ENCODE data around the gene MYH4. TPM values are rescaled to one million over a fixed set of nuclear protein-coding genes. Genes with fewer than 3 reads are reported as not detected.

Gene MYH4
- polyA plus RNA-seq, 1 donor from 2014 or later: not detected

DNA sequence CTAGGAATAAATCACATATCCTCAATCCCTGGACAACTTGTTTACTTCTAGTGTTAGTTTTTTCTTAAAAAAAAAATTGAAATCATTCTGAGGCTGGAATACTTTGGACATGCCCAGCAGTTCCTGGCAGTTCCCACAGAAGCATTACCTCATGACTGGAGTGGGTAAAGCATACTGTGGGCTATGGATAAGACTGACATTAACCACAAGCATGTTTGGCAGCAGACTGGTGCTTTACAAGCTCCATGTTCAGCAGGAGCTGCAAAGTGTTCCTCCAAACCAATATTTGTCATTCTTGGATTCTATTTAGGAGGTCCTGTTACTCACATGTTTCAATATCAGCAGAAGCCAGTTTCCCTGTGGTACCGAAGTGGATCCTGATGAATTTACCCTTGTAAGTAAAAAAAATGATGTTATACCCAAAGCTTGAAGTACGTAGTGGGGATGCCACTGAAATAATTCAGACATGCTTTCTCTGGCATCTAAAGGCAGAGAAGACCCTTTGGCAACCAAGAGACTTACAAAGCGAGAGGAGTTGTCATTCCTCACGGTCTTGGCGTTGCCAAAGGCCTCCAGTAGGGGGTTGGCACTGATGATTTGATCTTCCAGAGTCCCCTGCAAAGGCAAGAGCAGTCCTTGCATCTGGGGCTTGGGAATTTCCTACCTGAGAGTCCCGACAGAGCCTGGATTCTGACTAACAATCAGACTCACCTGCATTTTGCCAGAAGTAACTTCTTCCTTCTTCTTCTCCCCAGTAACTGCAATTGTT is 44.1 kb upstream of the MYH4 start:
- Histone ChIP-seq H3K27me3 (ENCODE audit: insufficient read depth, low read depth, low read length) (no peaks in the 10 kb centered on the region), H3K9me2 (ENCODE audit: insufficient read depth, low read length) (no peaks in the 10 kb centered on the region), H4K20me1 (ENCODE audit: insufficient read depth) (no peaks in the 10 kb centered on the region), H3K79me2 (replicated peaks; ENCODE audit: insufficient read depth, low read length) (no peaks in the 10 kb centered on the region), H2AFZ (ENCODE audit: low read depth, low read length) (no peak overlapping the region), H3K36me3 (ENCODE audit: insufficient read depth, low read length) (no peaks in the 10 kb centered on the region), H3K9me3 (ENCODE audit: low read length) (no peaks in the 10 kb centered on the region), H3K4me2 (ENCODE audit: low read length) (no peak overlapping the region), H3K9ac (ENCODE audit: low read length) (no peak overlapping the region), H3K4me3 (ENCODE audit: low read length) (no peak overlapping the region), H3K27ac (ENCODE audit: low read length) (no peak overlapping the region), H3F3A (ENCODE audit: insufficient read depth, low read length, poor library complexity, severe bottlenecking) (no peaks in the 10 kb centered on the region)
- no peak for TF ChIP-seq SMC3 (conservative IDR thresholded peaks at IDR 0.05; ENCODE audit: poor library complexity)
- TF ChIP-seq, protein P1, sequence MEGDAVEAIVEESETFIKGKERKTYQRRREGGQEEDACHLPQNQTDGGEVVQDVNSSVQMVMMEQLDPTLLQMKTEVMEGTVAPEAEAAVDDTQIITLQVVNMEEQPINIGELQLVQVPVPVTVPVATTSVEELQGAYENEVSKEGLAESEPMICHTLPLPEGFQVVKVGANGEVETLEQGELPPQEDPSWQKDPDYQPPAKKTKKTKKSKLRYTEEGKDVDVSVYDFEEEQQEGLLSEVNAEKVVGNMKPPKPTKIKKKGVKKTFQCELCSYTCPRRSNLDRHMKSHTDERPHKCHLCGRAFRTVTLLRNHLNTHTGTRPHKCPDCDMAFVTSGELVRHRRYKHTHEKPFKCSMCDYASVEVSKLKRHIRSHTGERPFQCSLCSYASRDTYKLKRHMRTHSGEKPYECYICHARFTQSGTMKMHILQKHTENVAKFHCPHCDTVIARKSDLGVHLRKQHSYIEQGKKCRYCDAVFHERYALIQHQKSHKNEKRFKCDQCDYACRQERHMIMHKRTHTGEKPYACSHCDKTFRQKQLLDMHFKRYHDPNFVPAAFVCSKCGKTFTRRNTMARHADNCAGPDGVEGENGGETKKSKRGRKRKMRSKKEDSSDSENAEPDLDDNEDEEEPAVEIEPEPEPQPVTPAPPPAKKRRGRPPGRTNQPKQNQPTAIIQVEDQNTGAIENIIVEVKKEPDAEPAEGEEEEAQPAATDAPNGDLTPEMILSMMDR (IDR thresholded peaks at IDR 0.05; ENCODE audit: poor library complexity, severe bottlenecking): no peak
- TF ChIP-seq POLR2AphosphoS5 (IDR thresholded peaks at IDR 0.05): no peak
- TF ChIP-seq EP300 (conservative IDR thresholded peaks at IDR 0.05; ENCODE audit: poor library complexity, severe bottlenecking): no peak
- TF ChIP-seq MXI1 (conservative IDR thresholded peaks at IDR 0.05; ENCODE audit: poor library complexity, severe bottlenecking): no peak
- TF ChIP-seq RAD21 (conservative IDR thresholded peaks at IDR 0.05): no peak
- TF ChIP-seq, protein P2, sequence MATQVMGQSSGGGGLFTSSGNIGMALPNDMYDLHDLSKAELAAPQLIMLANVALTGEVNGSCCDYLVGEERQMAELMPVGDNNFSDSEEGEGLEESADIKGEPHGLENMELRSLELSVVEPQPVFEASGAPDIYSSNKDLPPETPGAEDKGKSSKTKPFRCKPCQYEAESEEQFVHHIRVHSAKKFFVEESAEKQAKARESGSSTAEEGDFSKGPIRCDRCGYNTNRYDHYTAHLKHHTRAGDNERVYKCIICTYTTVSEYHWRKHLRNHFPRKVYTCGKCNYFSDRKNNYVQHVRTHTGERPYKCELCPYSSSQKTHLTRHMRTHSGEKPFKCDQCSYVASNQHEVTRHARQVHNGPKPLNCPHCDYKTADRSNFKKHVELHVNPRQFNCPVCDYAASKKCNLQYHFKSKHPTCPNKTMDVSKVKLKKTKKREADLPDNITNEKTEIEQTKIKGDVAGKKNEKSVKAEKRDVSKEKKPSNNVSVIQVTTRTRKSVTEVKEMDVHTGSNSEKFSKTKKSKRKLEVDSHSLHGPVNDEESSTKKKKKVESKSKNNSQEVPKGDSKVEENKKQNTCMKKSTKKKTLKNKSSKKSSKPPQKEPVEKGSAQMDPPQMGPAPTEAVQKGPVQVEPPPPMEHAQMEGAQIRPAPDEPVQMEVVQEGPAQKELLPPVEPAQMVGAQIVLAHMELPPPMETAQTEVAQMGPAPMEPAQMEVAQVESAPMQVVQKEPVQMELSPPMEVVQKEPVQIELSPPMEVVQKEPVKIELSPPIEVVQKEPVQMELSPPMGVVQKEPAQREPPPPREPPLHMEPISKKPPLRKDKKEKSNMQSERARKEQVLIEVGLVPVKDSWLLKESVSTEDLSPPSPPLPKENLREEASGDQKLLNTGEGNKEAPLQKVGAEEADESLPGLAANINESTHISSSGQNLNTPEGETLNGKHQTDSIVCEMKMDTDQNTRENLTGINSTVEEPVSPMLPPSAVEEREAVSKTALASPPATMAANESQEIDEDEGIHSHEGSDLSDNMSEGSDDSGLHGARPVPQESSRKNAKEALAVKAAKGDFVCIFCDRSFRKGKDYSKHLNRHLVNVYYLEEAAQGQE (IDR thresholded peaks at IDR 0.05; ENCODE audit: borderline replicate concordance): no peak
- TF ChIP-seq EZH2 (IDR thresholded peaks at IDR 0.05; ENCODE audit: borderline replicate concordance, insufficient read depth, low read length, poor library complexity, severe bottlenecking): no peak
- no peak for TF ChIP-seq TAF1 (IDR thresholded peaks at IDR 0.05; ENCODE audit: low read depth)

DNA sequence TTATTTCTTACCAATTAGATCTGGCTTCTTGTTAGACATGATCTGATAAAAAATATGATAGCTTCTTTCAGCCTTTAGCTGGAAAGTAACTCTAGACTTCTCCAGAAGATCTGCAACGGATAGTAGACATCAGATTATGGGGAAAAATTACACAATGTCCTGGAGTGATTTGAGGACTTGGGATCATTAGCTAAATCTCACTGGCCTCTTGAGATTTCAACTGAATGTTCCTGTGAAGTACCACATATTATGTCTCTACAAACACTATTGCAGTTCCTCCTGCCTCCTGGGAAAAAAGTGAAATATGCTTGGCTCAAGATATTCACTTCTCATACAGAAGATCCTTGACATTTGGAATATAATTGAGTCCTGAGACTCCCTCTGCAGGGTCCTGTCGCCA is 43.5 kb upstream of the MYH4 start:
- H3F3A ChIP-seq (ENCODE audit: insufficient read depth, low read length, poor library complexity, severe bottlenecking): no peaks in the 10 kb centered on the region
- H3K36me3 ChIP-seq (ENCODE audit: insufficient read depth, low read length): no peaks in the 10 kb centered on the region
- no peaks in the 10 kb centered on the region for H4K20me1 ChIP-seq (ENCODE audit: insufficient read depth)

More for the DNA sequence above, 43.5 kb upstream of the MYH4 start:
- TF ChIP-seq EZH2 (IDR thresholded peaks at IDR 0.05; ENCODE audit: borderline replicate concordance, insufficient read depth, low read length, poor library complexity, severe bottlenecking) (no peak), MXI1 (conservative IDR thresholded peaks at IDR 0.05; ENCODE audit: poor library complexity, severe bottlenecking) (no peak), SMC3 (conservative IDR thresholded peaks at IDR 0.05; ENCODE audit: poor library complexity) (no peak), POLR2AphosphoS5 (IDR thresholded peaks at IDR 0.05) (no peak), EP300 (conservative IDR thresholded peaks at IDR 0.05; ENCODE audit: poor library complexity, severe bottlenecking) (no peak), RAD21 (conservative IDR thresholded peaks at IDR 0.05) (no peak), TAF1 (IDR thresholded peaks at IDR 0.05; ENCODE audit: low read depth) (no peak)
- TF ChIP-seq, protein P2 (IDR thresholded peaks at IDR 0.05; ENCODE audit: borderline replicate concordance): no peak
- TF ChIP-seq, protein P1 (IDR thresholded peaks at IDR 0.05; ENCODE audit: poor library complexity, severe bottlenecking): no peak
- H3K27ac ChIP-seq (ENCODE audit: low read length): no peak overlapping the region
- no peaks in the 10 kb centered on the region for H3K9me2 ChIP-seq (ENCODE audit: insufficient read depth, low read length)
- no peak overlapping the region for H3K4me3 ChIP-seq (ENCODE audit: low read length)
- H3K79me2 ChIP-seq (replicated peaks; ENCODE audit: insufficient read depth, low read length): no peaks in the 10 kb centered on the region
- H3K9ac ChIP-seq (ENCODE audit: low read length): no peak overlapping the region
- no peaks in the 10 kb centered on the region for H3K9me3 ChIP-seq (ENCODE audit: low read length)
- H3K4me2 ChIP-seq (ENCODE audit: low read length): no peak overlapping the region
- no peak overlapping the region for H2AFZ ChIP-seq (ENCODE audit: low read depth, low read length)
- no peaks in the 10 kb centered on the region for H3K27me3 ChIP-seq (ENCODE audit: insufficient read depth, low read depth, low read length)
